OCI-LY1 (cell line): ENCODE results near the gene ADCYAP1R1.

Experiments
- CTCF ChIP-seq: fragments of 200-600 bp; sonication (generic), shearing (Covaris generic); IDR thresholded peaks from 2 replicates; pipeline ENCODE4 v1.5.1; 2017; ENCODE audit warnings: mild to moderate bottlenecking, antibody characterized with exemption, low read length, moderate library complexity, mixed read lengths
- EZH2 ChIP-seq: fragments of 200-600 bp; sonication (generic), shearing (Covaris generic); IDR thresholded peaks from 2 replicates; pipeline ENCODE4 v1.8.0; 2017; ENCODE audit warnings: borderline replicate concordance, mixed run types, mild to moderate bottlenecking, antibody characterized with exemption, low read length, moderate library complexity, mixed read lengths

GRCh38 chr7:31137234-31137633 is 85.1 kb downstream of the ADCYAP1R1 start:
- TF ChIP-seq CTCF, result no peak
- no peak for TF ChIP-seq EZH2
